ENCODE results near the gene FOSB. TPM values are rescaled to one million over a fixed set of nuclear protein-coding genes. Genes with fewer than 3 reads are reported as not detected.

Gene FOSB
- total and polyA plus RNA-seq, 5 experiments from 2014 or later: 3.5 to 11.4 (median 10.2) TPM

- no peak overlapping the region for H3K4me3 Mint-ChIP-seq
- no peak for ATAC-seq
Measured at GRCh38 chr19:45489216-45489855, 21.5 kb downstream of the FOSB start.

GRCh38 chr19:45492137-45492626 lies 24.4 kb downstream of the FOSB start:
- peaks cover 7 to 27% (median 22%) of the 10 kb centered on the region in 5 donors for H3K27me3 Mint-ChIP-seq
- POLR2A ChIA-PET: no interaction called here
- no peaks in the 10 kb centered on the region for H3K9me3 Mint-ChIP-seq
- H3K27ac Mint-ChIP-seq: no peak overlapping the region
- DNase-seq (no peak), ATAC-seq (no peak)
- no peaks in the 10 kb centered on the region for H3K36me3 Mint-ChIP-seq
- H3K4me3 Mint-ChIP-seq: peak overlapping the region in 1 of 10 donors; percentile 16
- peaks cover 10 to 32% (median 23%) of the 10 kb centered on the region in 4 donors for H3K4me1 Mint-ChIP-seq

More at GRCh38 chr19:45489216-45489855, 21.5 kb downstream of the FOSB start:
- Mint-ChIP-seq H3K36me3 (no peaks in the 10 kb centered on the region), H3K27ac (peak overlapping the region in 1 of 10 donors; percentile 75), H3K27me3 (peaks cover 0 to 21% (median 16%) of the 10 kb centered on the region in 5 donors), H3K4me1 (peaks cover 2 to 24% (median 17%) of the 10 kb centered on the region in 4 donors), H3K9me3 (no peaks in the 10 kb centered on the region)
- POLR2A ChIA-PET: interaction anchor here (0.7 kb wide), 1 partner anchor 104 kb away, joined by 4 read pairs; no protein-coding TSS in a partner anchor
- no peak for DNase-seq

- peaks cover 7 to 27% (median 22%) of the 10 kb centered on the region in 5 donors for H3K27me3 Mint-ChIP-seq
- H3K4me3 Mint-ChIP-seq: peak overlapping the region in 3 of 10 donors; percentile 10 to 29 (median 19)
- POLR2A ChIA-PET: no interaction called here
- no peak overlapping the region for H3K27ac Mint-ChIP-seq
- no peaks in the 10 kb centered on the region for H3K9me3 Mint-ChIP-seq
- no peak for ATAC-seq
- no peaks in the 10 kb centered on the region for H3K36me3 Mint-ChIP-seq
- H3K4me1 Mint-ChIP-seq: peaks cover 12 to 38% (median 29%) of the 10 kb centered on the region in 4 donors
- DNase-seq: no peak
Measured at GRCh38 chr19:45492627-45493470, 25.1 kb downstream of the FOSB start.

- Mint-ChIP-seq H3K27me3 (peaks cover 7 to 27% (median 20%) of the 10 kb centered on the region in 5 donors), H3K4me3 (no peak overlapping the region), H3K36me3 (no peaks in the 10 kb centered on the region), H3K9me3 (no peaks in the 10 kb centered on the region), H3K27ac (peak overlapping the region in 2 of 10 donors; percentile 40 to 43), H3K4me1 (peaks cover 20 to 49% (median 38%) of the 10 kb centered on the region in 4 donors)
- no peak for ATAC-seq
- no peak for DNase-seq
- POLR2A ChIA-PET: interaction anchor here (0.7 to 1.5 kb wide), 3 partner anchors 10 to 147 kb away, joined by 3 to 6 read pairs (median 3); no protein-coding TSS in a partner anchor
Measured at GRCh38 chr19:45494261-45494916, 26.6 kb downstream of the FOSB start.

DNA sequence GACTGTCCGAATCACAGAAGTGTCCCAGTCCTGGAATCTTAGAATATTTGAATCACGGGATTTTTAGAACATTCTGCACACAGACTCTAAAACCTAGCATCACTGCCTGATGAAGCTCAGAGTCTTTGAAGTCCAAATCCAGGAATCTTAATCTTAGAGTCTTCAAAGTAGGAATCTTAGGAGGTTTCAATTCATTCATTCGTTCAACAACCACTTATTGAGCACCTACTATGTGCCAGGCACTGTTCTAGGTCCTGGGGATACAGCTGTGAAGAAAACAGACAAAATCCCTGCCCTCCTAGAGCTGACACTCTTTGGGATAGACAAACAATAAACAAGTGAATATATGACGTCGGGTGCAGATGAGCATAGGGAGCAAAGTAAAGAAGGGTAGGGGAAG lies 27.4 kb downstream of the FOSB start:
- peaks cover 23 to 53% (median 42%) of the 10 kb centered on the region in 4 donors for H3K4me1 Mint-ChIP-seq
- H3K27me3 Mint-ChIP-seq: peaks cover 7 to 27% (median 20%) of the 10 kb centered on the region in 5 donors
- ATAC-seq (no peak), DNase-seq (no peak)
- no peaks in the 10 kb centered on the region for H3K9me3 Mint-ChIP-seq
- POLR2A ChIA-PET: interaction anchor here (1.3 to 1.5 kb wide), 3 partner anchors 9 to 146 kb away, joined by 3 to 12 read pairs (median 6); no protein-coding TSS in a partner anchor
- H3K27ac Mint-ChIP-seq: no peak overlapping the region
- H3K36me3 Mint-ChIP-seq: no peaks in the 10 kb centered on the region
- peak overlapping the region; percentile 26 to 89 (median 78) for H3K4me3 Mint-ChIP-seq

GRCh38 chr19:45496349-45496953 lies 28.7 kb downstream of the FOSB start:
- H3K27me3 Mint-ChIP-seq: peaks cover 7 to 27% (median 20%) of the 10 kb centered on the region in 5 donors
- DNase-seq: peak in 7 of 10 donors; percentile 43 to 72 (median 55)
- H3K27ac Mint-ChIP-seq: peak overlapping the region in 2 of 10 donors; percentile 24 to 63
- peaks cover 30 to 63% (median 46%) of the 10 kb centered on the region in 4 donors for H3K4me1 Mint-ChIP-seq
- peak overlapping the region; percentile 64 to 89 (median 78) for H3K4me3 Mint-ChIP-seq
- no peaks in the 10 kb centered on the region for H3K9me3 Mint-ChIP-seq
- POLR2A ChIA-PET: interaction anchor here (0.9 to 1.5 kb wide), 4 partner anchors 11 to 145 kb away, joined by 3 to 12 read pairs (median 6); no protein-coding TSS in a partner anchor
- peak; percentile 16 to 26 for ATAC-seq
- peaks cover 0 to 3% (median 0%) of the 10 kb centered on the region in 3 donors for H3K36me3 Mint-ChIP-seq

- peak overlapping the region; percentile 31 to 95 (median 82) for H3K27ac Mint-ChIP-seq
- H3K4me1 Mint-ChIP-seq: peaks cover 30 to 63% (median 50%) of the 10 kb centered on the region in 4 donors
- peak overlapping the region; percentile 78 to 89 (median 84) for H3K4me3 Mint-ChIP-seq
- no peaks in the 10 kb centered on the region for H3K9me3 Mint-ChIP-seq
- peaks cover 0 to 8% (median 0%) of the 10 kb centered on the region in 3 donors for H3K36me3 Mint-ChIP-seq
- no peak for DNase-seq
- peaks cover 7 to 25% (median 13%) of the 10 kb centered on the region in 5 donors for H3K27me3 Mint-ChIP-seq
- ATAC-seq: no peak
- POLR2A ChIA-PET: interaction anchor here (0.7 to 1.3 kb wide), 4 partner anchors 8 to 29 kb away, joined by 3 to 5 read pairs (median 4); no protein-coding TSS in a partner anchor
Measured at GRCh38 chr19:45497791-45498190, 30.0 kb downstream of the FOSB start.

- H3K27me3 Mint-ChIP-seq: peaks cover 6 to 17% (median 9%) of the 10 kb centered on the region in 5 donors
- POLR2A ChIA-PET: interaction anchor here (0.7 to 1.9 kb wide), 9 partner anchors 7 to 293 kb away, joined by 3 to 13 read pairs (median 4); partner anchors contain the start of genes SNRPD2 and VASP
- peak; percentile 77 to 79 for ATAC-seq
- H3K9me3 Mint-ChIP-seq: no peaks in the 10 kb centered on the region
- peak within 1 kb of the TSS; percentile 78 to 95 (median 89) for H3K4me3 Mint-ChIP-seq
- H3K27ac Mint-ChIP-seq: peak within 1 kb of the TSS; percentile 63 to 95 (median 86)
- peak; percentile 61 to 83 (median 68) for DNase-seq
- peaks cover 0 to 8% (median 0%) of the 10 kb centered on the region in 3 donors for H3K36me3 Mint-ChIP-seq
- H3K4me1 Mint-ChIP-seq: peaks cover 28 to 55% (median 45%) of the 10 kb centered on the region in 4 donors
Measured at GRCh38 chr19:45498411-45499195, 30.8 kb downstream of the FOSB start, which contains the start of gene PPM1N. TSS of gene PPM1N (plus strand) at chr19:45498443. CDS start at chr19:45498473, 30 bp downstream.

DNA sequence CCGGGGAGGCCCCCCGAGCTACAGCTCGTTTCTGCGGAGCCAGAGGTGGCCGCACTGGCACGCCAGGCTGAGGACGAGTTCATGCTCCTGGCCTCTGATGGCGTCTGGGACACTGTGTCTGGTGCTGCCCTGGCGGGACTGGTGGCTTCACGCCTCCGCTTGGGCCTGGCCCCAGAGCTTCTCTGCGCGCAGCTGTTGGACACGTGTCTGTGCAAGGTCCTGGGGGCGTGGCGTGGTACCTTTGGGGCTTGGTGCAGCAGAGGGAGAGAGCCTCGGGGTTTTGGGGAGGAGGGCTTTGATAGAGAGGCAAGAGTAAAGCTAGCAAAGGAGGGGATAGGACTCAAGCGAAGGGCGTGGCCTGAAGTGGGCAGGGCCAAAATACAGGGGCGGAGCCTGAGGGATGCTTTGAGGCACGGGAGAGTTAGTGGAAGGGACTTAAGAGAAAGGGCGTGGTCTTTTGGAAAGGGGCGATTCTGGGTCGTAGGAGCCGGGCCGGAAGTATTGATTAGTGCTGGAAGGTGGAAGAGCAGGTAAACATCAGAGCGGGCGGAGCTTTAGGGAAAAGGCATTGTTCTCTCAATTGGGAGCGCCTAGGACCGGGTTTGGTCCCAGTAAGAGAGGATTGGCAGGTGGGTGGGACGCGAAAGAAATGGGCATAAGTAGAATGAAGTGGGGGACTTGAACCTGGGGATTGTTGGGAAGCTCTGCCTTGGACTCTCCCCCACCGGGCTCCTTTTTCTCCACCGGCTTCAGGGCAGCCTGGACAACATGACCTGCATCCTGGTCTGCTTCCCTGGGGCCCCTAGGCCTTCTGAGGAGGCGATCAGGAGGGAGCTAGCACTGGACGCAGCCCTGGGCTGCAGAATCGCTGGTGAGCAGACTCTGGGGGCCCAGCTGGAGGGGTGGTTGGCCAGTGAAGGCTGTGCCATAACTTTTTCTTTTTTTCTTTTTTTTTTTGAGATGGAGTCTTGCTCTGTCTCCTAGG lies 31.7 kb downstream of the FOSB start:
- H3K4me3 Mint-ChIP-seq: peak overlapping the region; percentile 61 to 89 (median 79)
- no peaks in the 10 kb centered on the region for H3K9me3 Mint-ChIP-seq
- H3K36me3 Mint-ChIP-seq: peaks cover 0 to 8% (median 0%) of the 10 kb centered on the region in 3 donors
- peaks cover 5 to 11% (median 7%) of the 10 kb centered on the region in 5 donors for H3K27me3 Mint-ChIP-seq
- H3K4me1 Mint-ChIP-seq: peaks cover 28 to 54% (median 43%) of the 10 kb centered on the region in 4 donors
- ATAC-seq (peak; percentile 23 to 26), DNase-seq (peak in 9 of 10 donors; percentile 44 to 77 (median 61))
- POLR2A ChIA-PET: interaction anchor here (0.6 to 1.9 kb wide), 11 partner anchors 8 to 293 kb away, joined by 3 to 13 read pairs (median 4); partner anchors contain the start of genes FOSB, SNRPD2 and VASP
- peak overlapping the region in 9 of 10 donors; percentile 9 to 91 (median 77) for H3K27ac Mint-ChIP-seq
